ENCODE data around the gene MARF1. TPM values are rescaled to one million over a fixed set of nuclear protein-coding genes. Genes with fewer than 3 reads are reported as not detected.

MARF1 gene
- total RNA-seq, 1 donor from 2014 or later = 79.1 TPM

DNA sequence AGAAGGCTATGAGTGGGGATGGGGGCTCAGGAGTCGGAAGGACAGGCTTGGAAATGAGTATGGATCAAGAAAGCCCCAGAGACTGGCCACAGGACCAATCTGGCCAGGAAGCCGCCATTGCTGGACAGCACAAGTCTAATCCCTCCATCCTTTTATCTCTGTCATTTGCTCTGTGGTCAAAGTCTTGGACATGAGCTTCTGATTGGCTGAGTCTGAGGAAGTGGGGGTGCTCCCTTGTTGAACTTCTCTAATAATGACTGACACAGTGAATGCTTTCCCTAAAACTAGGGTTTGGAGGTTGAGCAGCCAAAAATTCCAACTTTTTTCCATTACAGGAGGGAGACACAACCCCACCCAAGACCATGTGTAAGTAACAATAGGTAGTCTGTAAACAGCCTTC is 97.4 kb downstream of the MARF1 start:
- TF ChIP-seq, protein P1, sequence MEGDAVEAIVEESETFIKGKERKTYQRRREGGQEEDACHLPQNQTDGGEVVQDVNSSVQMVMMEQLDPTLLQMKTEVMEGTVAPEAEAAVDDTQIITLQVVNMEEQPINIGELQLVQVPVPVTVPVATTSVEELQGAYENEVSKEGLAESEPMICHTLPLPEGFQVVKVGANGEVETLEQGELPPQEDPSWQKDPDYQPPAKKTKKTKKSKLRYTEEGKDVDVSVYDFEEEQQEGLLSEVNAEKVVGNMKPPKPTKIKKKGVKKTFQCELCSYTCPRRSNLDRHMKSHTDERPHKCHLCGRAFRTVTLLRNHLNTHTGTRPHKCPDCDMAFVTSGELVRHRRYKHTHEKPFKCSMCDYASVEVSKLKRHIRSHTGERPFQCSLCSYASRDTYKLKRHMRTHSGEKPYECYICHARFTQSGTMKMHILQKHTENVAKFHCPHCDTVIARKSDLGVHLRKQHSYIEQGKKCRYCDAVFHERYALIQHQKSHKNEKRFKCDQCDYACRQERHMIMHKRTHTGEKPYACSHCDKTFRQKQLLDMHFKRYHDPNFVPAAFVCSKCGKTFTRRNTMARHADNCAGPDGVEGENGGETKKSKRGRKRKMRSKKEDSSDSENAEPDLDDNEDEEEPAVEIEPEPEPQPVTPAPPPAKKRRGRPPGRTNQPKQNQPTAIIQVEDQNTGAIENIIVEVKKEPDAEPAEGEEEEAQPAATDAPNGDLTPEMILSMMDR (IDR thresholded peaks at IDR 0.05; ENCODE audit: unreplicated experiment) = no peak
- Mint-ChIP-seq H3K36me3 (no peaks in the 10 kb centered on the region), H3K4me3 (no peak overlapping the region), H3K4me1 (no peaks in the 10 kb centered on the region), H3K27me3 (ENCODE audit: low read depth) (no peaks in the 10 kb centered on the region), H3K9me3 (peaks cover 4% of the 10 kb centered on the region), H3K27ac (no peak overlapping the region)
- DNase-seq (ENCODE audit: low spot score in 2 of 2, unreplicated experiment in 2 of 2) = no peak

DNA sequence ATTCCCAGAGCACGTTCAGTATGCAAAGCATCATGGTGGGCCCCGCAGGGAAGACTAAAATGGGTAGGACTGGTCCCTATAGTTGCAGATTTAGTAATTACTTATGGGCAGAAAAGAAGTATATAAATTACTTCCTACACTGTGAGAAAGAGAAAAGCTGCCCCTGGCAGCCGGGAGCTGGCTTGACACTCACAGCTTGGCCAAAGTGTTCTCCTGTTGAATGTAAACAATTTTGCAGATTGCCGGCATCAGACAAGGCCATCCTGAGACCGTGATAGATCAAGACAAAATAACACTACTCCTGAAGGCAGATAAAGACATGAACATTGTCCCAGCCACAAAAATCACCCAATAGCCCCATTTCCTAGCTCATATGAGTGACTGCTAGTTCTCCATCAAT is 98.5 kb downstream of the MARF1 start:
- H3K36me3 Mint-ChIP-seq = no peaks in the 10 kb centered on the region
- no peak for DNase-seq (ENCODE audit: low spot score in 2 of 2, unreplicated experiment in 2 of 2)
- peaks cover 4% of the 10 kb centered on the region for H3K9me3 Mint-ChIP-seq
- no peaks in the 10 kb centered on the region for H3K27me3 Mint-ChIP-seq (ENCODE audit: low read depth)
- no peak overlapping the region for H3K27ac Mint-ChIP-seq
- TF ChIP-seq, protein P1 (IDR thresholded peaks at IDR 0.05; ENCODE audit: unreplicated experiment) = no peak
- no peaks in the 10 kb centered on the region for H3K4me1 Mint-ChIP-seq
- H3K4me3 Mint-ChIP-seq = no peak overlapping the region

Other genes with a start within 250 kb of the MARF1 start
- 3.1 to 3.9 TPM (median 3.5 TPM) in 3 replicates for gene MPV17L, start 247.4 kb downstream of the MARF1 start, total RNA-seq
- gene BMERB1, start 208.6 kb downstream of the MARF1 start, total RNA-seq = 2.9 to 3.9 TPM (median 3.1 TPM) in 3 replicates
- gene NDE1, start 7.1 kb upstream of the MARF1 start, total RNA-seq = 45.9 to 48.2 TPM (median 46.8 TPM) in 3 replicates
- 0.58 to 0.89 TPM (median 0.66 TPM) in 3 replicates for gene MYH11, start 213.9 kb upstream of the MARF1 start, total RNA-seq
- gene CEP20, start 245.4 kb upstream of the MARF1 start, total RNA-seq = 23.3 to 25.5 TPM (median 24.0 TPM) in 3 replicates